Kidney (tissue), 14 donors: Measurements from ENCODE around the gene TCF7L1. TPM values are rescaled to one million over a fixed set of nuclear protein-coding genes. Genes with fewer than 3 reads are reported as not detected.

Experiments used
- DNase-seq, 5 donors: peaks; one replicate each; pipeline ENCODE4 v3.0.0-alpha.2; 2013 to 2020
- FAIRE-seq: peaks from 2 replicates; lab custom pipeline; 2012; peaks lifted over from hg19 to GRCh38; lab: Jason Lieb, UNC
- H3K27ac ChIP-seq, 2 donors: one replicate each; pipeline ENCODE4 v1.7.0; 2013; ENCODE audit warnings: low read depth in 2 of 2, low read length in 2 of 2, inconsistent platforms in 1 of 2
- H3K27me3 ChIP-seq: one replicate; pipeline ENCODE4 v1.7.1; 2013; ENCODE audit warnings: low read length, inconsistent platforms; ENCODE audit not compliant: control insufficient read depth, insufficient read depth
- H3K36me3 ChIP-seq, 3 donors: one replicate each; pipeline versions ENCODE4 v1.7.0 to v1.7.1; 2013; ENCODE audit warnings: low read length in 3 of 3, control low read depth in 1 of 3, inconsistent platforms in 1 of 3; ENCODE audit not compliant: insufficient read depth in 3 of 3, control insufficient read depth in 2 of 3
- H3K4me1 ChIP-seq, 3 donors: one replicate each; pipeline versions ENCODE4 v1.7.0 to v1.7.1; 2013; ENCODE audit warnings: low read length in 3 of 3, inconsistent platforms in 1 of 3, low read depth in 1 of 3; ENCODE audit not compliant: control insufficient read depth in 2 of 3, insufficient read depth in 2 of 3
- H3K4me3 ChIP-seq, 3 donors: one replicate each; pipeline versions ENCODE4 v1.7.0 to v1.8.1; 2013; ENCODE audit warnings: low read length in 3 of 3, control low read depth in 1 of 3, inconsistent platforms in 1 of 3
- H3K9ac ChIP-seq, 3 donors: one replicate each; pipeline versions ENCODE4 v1.7.0 to v1.7.1; 2013; ENCODE audit warnings: low read length in 3 of 3, control low read depth in 1 of 3, inconsistent platforms in 1 of 3
- H3K9me3 ChIP-seq, 3 donors: one replicate each; pipeline versions ENCODE4 v1.7.0 to v1.7.1; 2013; ENCODE audit warnings: low read length in 3 of 3, control low read depth in 1 of 3, inconsistent platforms in 1 of 3; ENCODE audit not compliant: control insufficient read depth in 2 of 3, insufficient read depth in 1 of 3
- intact Hi-C: fragments of 100-400 bp; cut with DNase I; formaldehyde crosslinking; loops from one replicate; pipeline ENCODE4 v1.11.1; 2022
- polyA plus RNA-seq: library from polyadenylated mRNA; stranded (reverse); fragments of 350-450 nt; fragmentation: Illumina TruSeq; extraction: RNeasy Lipid Tissue Mini Kit (QIAGEN cat#74804); gene quantifications from one replicate; pipeline ENCODE4 v1.2.3, GENCODE V29; 2014; ENCODE audit warnings: low read depth, low replicate concordance; ENCODE audit not compliant: insufficient read depth
- total RNA-seq: library from RNA; stranded (reverse); fragmentation: NEBNext Ultra II Directional; extraction: Animal tissue kit (Norgen Biotek cat#: 25700); gene quantifications from one replicate; pipeline ENCODE4 v1.2.1, GENCODE V29; 2021
- TF ChIP-seq, protein P1 (sequence below): IDR thresholded peaks from 3 replicates; pipeline ENCODE4 v1.5.1; 2012; ENCODE audit warnings: mild to moderate bottlenecking, moderate library complexity, borderline replicate concordance; ENCODE audit not compliant: insufficient read depth; ENCODE audit errors: extremely low read depth
- donor health status: control.
- donor health status: control.
- donor health status: control.
- donor health status: control.
- donor health status: control.
- donor health status: DM: yes; HTN: yes; CAD: no.
- donor health status: Normal renal cell carcinoma (clear cell type).

TCF7L1 gene
- total and polyA plus RNA-seq, 2 donors from 2014 or later, result 10.2 to 12.5 TPM

DNA sequence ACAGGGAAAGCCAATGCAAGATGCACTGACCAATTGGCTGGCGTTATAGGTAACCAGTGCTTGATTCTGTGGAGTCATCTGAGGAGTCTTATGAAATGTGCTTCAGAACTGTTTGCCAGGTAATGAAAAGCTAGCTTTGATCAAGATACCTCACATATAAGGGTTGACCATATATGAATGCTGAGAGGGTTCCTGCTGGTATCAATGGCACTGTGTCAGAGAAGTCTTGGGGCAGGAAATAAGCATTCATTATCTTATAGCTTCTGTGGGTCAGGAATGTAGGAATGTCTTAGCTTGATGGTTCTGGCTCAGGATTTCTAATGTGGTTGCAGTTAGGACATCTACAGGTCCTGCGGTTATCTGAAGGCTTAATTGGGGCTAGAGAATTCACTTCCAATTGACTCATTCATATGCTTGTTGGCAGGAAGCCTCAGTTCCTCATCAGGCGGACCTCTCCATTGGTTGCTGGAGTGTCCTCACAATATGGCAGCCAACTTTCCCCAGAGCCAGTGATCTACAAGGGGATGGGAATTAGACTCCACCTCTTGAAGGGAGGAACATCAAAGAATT is 22.1 kb upstream of the TCF7L1 start:
- no peaks in the 10 kb centered on the region for H3K9me3 ChIP-seq
- no peaks in the 10 kb centered on the region for H3K36me3 ChIP-seq
- H3K27ac ChIP-seq, result no peak overlapping the region
- FAIRE-seq, result no peak
- no peak overlapping the region for H3K4me3 ChIP-seq
- no peak overlapping the region for H3K9ac ChIP-seq
- no peaks in the 10 kb centered on the region for H3K27me3 ChIP-seq
- H3K4me1 ChIP-seq, result no peaks in the 10 kb centered on the region
- TF ChIP-seq, protein P1, sequence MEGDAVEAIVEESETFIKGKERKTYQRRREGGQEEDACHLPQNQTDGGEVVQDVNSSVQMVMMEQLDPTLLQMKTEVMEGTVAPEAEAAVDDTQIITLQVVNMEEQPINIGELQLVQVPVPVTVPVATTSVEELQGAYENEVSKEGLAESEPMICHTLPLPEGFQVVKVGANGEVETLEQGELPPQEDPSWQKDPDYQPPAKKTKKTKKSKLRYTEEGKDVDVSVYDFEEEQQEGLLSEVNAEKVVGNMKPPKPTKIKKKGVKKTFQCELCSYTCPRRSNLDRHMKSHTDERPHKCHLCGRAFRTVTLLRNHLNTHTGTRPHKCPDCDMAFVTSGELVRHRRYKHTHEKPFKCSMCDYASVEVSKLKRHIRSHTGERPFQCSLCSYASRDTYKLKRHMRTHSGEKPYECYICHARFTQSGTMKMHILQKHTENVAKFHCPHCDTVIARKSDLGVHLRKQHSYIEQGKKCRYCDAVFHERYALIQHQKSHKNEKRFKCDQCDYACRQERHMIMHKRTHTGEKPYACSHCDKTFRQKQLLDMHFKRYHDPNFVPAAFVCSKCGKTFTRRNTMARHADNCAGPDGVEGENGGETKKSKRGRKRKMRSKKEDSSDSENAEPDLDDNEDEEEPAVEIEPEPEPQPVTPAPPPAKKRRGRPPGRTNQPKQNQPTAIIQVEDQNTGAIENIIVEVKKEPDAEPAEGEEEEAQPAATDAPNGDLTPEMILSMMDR, result no peak
- no peak for DNase-seq
- intact Hi-C loops, result no loop called here

DNA sequence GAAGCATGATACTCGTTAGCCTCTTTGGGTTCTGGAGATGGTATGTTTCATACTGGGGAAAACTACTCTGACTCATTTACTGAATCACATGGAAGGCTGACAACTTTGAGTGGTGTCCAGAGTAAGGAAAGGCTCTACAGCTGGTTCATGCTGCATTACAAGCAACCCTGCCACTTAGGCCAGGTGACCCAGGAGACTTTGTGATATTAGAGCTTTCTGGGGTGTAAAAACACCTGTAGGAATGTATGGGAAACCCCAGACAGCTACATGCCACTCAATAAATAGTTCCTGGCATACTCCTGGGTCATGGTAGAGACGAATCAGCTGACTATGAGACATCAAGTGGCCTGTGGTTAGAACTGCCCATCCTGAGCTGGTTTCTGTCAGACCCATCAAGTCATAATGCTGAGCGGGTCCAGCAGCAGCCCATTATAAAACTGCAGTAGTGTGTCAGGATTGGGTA is 21.3 kb upstream of the TCF7L1 start:
- no peak overlapping the region for H3K9ac ChIP-seq
- H3K27me3 ChIP-seq, result no peaks in the 10 kb centered on the region
- intact Hi-C loops, result no loop called here
- H3K36me3 ChIP-seq, result no peaks in the 10 kb centered on the region
- FAIRE-seq (no peak), DNase-seq (no peak)
- TF ChIP-seq, protein P1, result no peak
- H3K4me3 ChIP-seq, result no peak overlapping the region
- no peak overlapping the region for H3K27ac ChIP-seq
- no peaks in the 10 kb centered on the region for H3K4me1 ChIP-seq
- H3K9me3 ChIP-seq, result no peaks in the 10 kb centered on the region

DNA sequence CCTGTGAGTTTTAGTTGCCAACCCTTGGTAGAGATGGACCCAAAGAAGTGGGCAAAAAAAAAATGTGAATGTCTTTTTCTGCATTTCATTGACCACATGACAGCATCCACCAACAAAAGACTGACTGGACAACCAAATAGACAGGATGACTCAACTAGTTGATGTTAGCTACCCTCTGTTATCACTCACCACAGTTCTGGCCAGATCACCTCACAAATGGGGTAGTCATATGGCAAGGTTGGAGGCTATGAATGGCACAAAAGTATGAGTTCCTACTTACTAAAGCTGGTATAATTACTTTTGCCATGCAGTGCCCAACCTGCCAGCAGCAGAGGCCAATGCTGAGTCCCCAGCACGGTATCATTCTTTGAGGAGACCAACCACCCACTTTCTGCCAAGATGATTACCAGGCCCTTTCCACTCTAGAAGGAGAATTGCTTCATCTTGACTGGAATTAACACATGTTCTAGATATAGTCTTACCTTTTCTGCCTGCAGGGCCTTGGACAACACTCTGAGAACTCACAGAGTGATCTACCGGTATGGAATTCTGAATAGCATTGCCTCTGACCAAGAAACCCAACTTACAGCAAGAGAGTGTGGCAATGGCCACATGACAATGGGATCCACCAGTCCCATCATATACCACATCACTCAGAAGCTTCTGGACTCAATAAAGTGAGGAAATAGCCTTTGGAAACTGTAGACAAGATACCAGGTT is 20.1 kb upstream of the TCF7L1 start:
- intact Hi-C loops, result no loop called here
- Histone ChIP-seq H3K4me3 (no peak overlapping the region), H3K9ac (no peak overlapping the region), H3K9me3 (no peaks in the 10 kb centered on the region), H3K36me3 (no peaks in the 10 kb centered on the region), H3K27ac (no peak overlapping the region), H3K4me1 (no peaks in the 10 kb centered on the region), H3K27me3 (no peaks in the 10 kb centered on the region)
- TF ChIP-seq, protein P1, result no peak
- DNase-seq, result no peak
- no peak for FAIRE-seq
